Heart right ventricle (tissue), 16 donors: ENCODE results near the gene SELENBP1. TPM values are rescaled to one million over a fixed set of nuclear protein-coding genes. Genes with fewer than 3 reads are reported as not detected.
"Not testable (repeated sequence)": the region's sequence is repeated elsewhere in the genome, so short reads cannot be mapped to it uniquely, and the experiment has no call there.

Experiments used
- ATAC-seq, 8 donors: fragments of 200-7000 bp; cut with Tn5 transposase; one replicate each; pipeline ENCODE4 v1.9.1; 2020; ENCODE audit warnings: mild to moderate bottlenecking in 8 of 8, moderate library complexity in 8 of 8, moderate number of reproducible peaks in 1 of 8
- DNase-seq, 2 donors: peaks; one replicate each; pipeline ENCODE4 v3.0.0-alpha.2; 2020
- H3K27ac ChIP-seq, 10 donors: fragments of 200-600 bp; sonication (generic) in 2 of 10; one replicate each; pipeline versions ENCODE4 v1.5.0 to v1.8.0; 2020 to 2022; ENCODE audit warnings: mild to moderate bottlenecking in 3 of 10
- H3K27me3 ChIP-seq, 7 donors: fragments of 200-600 bp; one replicate each; pipeline ENCODE4 v1.8.0; 2021 to 2022; ENCODE audit warnings: mild to moderate bottlenecking in 2 of 7
- H3K36me3 ChIP-seq, 9 donors: fragments of 200-600 bp; sonication (generic) in 1 of 9; one replicate each; pipeline versions ENCODE4 v1.5.0 to v1.8.0; 2020 to 2022; ENCODE audit warnings: mild to moderate bottlenecking in 2 of 9
- H3K4me1 ChIP-seq, 9 donors: fragments of 200-600 bp; sonication (generic) in 1 of 9; one replicate each; pipeline versions ENCODE4 v1.5.0 to v1.8.0; 2020 to 2022; ENCODE audit warnings: mild to moderate bottlenecking in 4 of 9
- H3K4me3 ChIP-seq, 10 donors: fragments of 200-600 bp; sonication (generic) in 2 of 10; one replicate each; pipeline versions ENCODE4 v1.5.0 to v1.8.0; 2020 to 2022; ENCODE audit warnings: mild to moderate bottlenecking in 7 of 10, moderate library complexity in 2 of 10
- H3K9me3 ChIP-seq, 11 donors: fragments of 200-600 bp in 10 of 11; sonication (generic) in 2 of 11; one replicate each; pipeline versions ENCODE4 v1.5.0 to v1.8.0; 2013 to 2022; ENCODE audit warnings: mild to moderate bottlenecking in 2 of 11, control low read depth in 1 of 11, moderate library complexity in 1 of 11
- WGBS, 2 donors: extraction: QIAGEN DNeasy Blood & Tissue Kit; methylation state at CpG; one replicate each; pipeline ENCODE4 v1.1.7; 2013; ENCODE audit warnings: inconsistent platforms in 1 of 2; 5-methylcytosine and 5-hydroxymethylcytosine counted together
- intact Hi-C, 10 donors: fragments of 100-400 bp; cut with DNase I; formaldehyde crosslinking; loops; one replicate each; pipeline versions ENCODE4 v1.11.1 to v1.14.2; 2022
- polyA plus RNA-seq, 2 donors: library from polyadenylated mRNA; stranded (reverse); fragments of 200-250 nt; gene quantifications; one replicate each; pipeline ENCODE4 v1.2.3, GENCODE V29; 2013
- total RNA-seq, 10 donors: library from RNA; stranded (reverse); fragmentation: NEBNext Ultra II Directional in 3 of 10; extraction: Animal tissue kit (Norgen Biotek cat#: 25700) in 3 of 10; gene quantifications; one replicate each; pipeline versions ENCODE4 v1.2.1 to v1.2.4, GENCODE V29; 2021 to 2023
- TF ChIP-seq, protein P1 (sequence below), 9 donors: fragments of 200-600 bp; sonication (generic) in 2 of 9; IDR thresholded peaks; one replicate each; pipeline versions ENCODE4 v1.5.0 to v1.8.0; 2021 to 2022; ENCODE audit warnings: antibody characterized with exemption in 9 of 9, mild to moderate bottlenecking in 5 of 9, moderate library complexity in 1 of 9
- donor health status: Arrhythmogenic right ventricular cardiomyopathy.
- donor health status: ischemic (EF 13 %, LVEDD 7.1; RV severe dilation, severe dysfunction).
- donor health status: healthy with polysubstance abuse.
- donor health status: DM: no; HTN: yes; CAD: no.
- donor health status: DM: no; HTN: no; CAD: no.
- donor health status: ischemic (EF 25% LVEDD 6.9; RV normal size, moderate dysfunction).
- donor health status: ischemic (EF 25% LVEDD 5.7; RV mildly dilated, moderate dysfunction).
- donor health status: healthy.
- donor health status: DM: yes; HTN: yes; CAD: no.
- donor health status: Ischemic cardiomyopathy.
- donor health status: ischemic (EF 35%, LVEDD 5.7; RV mildly dilated, moderate dysfunction).
- donor health status: nonischemic (EF 11% LVEDD 7.7; RV severe dilation, severe dysfunction).
- donor health status: DM: yes; HTN: yes; CAD: no.
- donor health status: PGD.
- donor health status: ischemic (EF 29% LVEDD 5.4; RV normal size, mild dysfunction).
- donor health status: nonischemic (EF 23%, LVEDD 6.1; RV moderate dilation, normal function).

SELENBP1 gene
- total and polyA plus RNA-seq, 12 donors: 20.7 to 112 (median 56.2) TPM

DNA sequence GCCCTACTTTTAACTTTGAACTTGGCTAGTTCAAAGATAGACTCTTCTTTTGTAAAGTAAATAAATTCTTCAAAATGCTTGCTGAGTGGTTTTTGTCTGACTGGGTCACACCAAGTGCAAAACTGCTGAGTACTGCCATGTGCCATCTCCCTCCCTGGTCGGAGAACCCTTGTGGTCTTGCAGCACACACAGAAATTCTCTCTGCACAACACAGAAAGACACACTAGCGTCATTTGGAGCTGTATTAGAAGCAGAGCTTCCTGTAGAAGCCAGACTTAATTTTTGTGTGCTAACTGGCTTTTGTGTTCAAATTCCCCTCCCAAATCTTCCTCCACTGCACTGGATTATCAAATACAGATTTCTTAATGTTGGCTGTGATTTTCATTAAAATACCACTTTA, 29.4 kb upstream of the SELENBP1 start:
- no peaks in the 10 kb centered on the region for H3K9me3 ChIP-seq
- no peak for DNase-seq
- TF ChIP-seq, protein P1, sequence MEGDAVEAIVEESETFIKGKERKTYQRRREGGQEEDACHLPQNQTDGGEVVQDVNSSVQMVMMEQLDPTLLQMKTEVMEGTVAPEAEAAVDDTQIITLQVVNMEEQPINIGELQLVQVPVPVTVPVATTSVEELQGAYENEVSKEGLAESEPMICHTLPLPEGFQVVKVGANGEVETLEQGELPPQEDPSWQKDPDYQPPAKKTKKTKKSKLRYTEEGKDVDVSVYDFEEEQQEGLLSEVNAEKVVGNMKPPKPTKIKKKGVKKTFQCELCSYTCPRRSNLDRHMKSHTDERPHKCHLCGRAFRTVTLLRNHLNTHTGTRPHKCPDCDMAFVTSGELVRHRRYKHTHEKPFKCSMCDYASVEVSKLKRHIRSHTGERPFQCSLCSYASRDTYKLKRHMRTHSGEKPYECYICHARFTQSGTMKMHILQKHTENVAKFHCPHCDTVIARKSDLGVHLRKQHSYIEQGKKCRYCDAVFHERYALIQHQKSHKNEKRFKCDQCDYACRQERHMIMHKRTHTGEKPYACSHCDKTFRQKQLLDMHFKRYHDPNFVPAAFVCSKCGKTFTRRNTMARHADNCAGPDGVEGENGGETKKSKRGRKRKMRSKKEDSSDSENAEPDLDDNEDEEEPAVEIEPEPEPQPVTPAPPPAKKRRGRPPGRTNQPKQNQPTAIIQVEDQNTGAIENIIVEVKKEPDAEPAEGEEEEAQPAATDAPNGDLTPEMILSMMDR (IDR thresholded peaks at IDR 0.05): no peak
- no peak overlapping the region for H3K4me3 ChIP-seq
- intact Hi-C loops: loop anchor here in 2 of 10 donors (5.0 to 10.0 kb wide), 2 partner anchors 100 to 207 kb away; partner anchors contain the start of genes PIP5K1A (in 1 of the 2) and VPS72 (in 1 of the 2)
- no peak overlapping the region for H3K27ac ChIP-seq
- no peaks in the 10 kb centered on the region for H3K27me3 ChIP-seq
- H3K36me3 ChIP-seq: peaks cover 0 to 66% (median 56%) of the 10 kb centered on the region in 9 donors
- WGBS, 2 donors: 77 to 85% methylated on average over 2 of the region's 2 CpGs
- ATAC-seq: no peak
- H3K4me1 ChIP-seq: peaks cover 7 to 25% (median 15%) of the 10 kb centered on the region in 9 donors

DNA sequence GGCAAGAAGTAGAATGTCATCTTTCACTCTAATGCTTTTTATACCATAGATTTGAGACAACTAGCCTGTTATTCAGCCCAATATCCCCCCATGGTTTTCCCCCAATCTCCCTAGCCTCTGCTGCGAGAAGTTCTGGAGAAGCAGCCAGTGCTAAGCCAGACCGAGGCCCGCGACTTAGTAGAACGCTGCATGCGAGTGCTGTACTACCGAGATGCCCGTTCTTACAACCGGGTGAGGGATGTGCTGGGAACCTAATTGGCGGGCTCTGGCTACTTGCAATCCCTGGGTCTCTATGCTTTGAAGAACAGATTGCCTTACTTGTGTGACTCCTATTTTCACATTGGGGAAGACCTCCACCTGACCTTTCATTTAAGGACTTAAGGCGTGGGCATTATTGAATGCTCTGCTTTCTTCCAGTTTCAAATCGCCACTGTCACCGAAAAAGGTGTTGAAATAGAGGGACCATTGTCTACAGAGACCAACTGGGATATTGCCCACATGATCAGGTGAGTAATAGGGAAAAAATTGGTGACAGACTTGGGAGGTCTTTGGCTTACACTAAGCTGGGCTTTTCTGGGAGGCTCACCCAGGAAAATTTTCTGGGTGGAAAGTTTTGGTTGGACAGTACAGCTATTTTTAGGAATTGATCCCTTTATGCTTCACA, 28.8 kb upstream of the SELENBP1 start:
- DNase-seq (no peak), ATAC-seq (no peak)
- no peak overlapping the region for H3K27ac ChIP-seq
- 92 to 93% methylated on average over 13 of the region's 13 CpGs for WGBS, 2 donors
- H3K4me1 ChIP-seq: peaks cover 7 to 25% (median 15%) of the 10 kb centered on the region in 9 donors
- intact Hi-C loops: loop anchor here in 2 of 10 donors (5.0 to 10.0 kb wide), 2 partner anchors 99 to 206 kb away; partner anchors contain the start of genes PIP5K1A (in 1 of the 2) and VPS72 (in 1 of the 2)
- no peaks in the 10 kb centered on the region for H3K9me3 ChIP-seq
- H3K4me3 ChIP-seq: peak overlapping the region in 5 of 10 donors; percentile 72 to 99 (median 91)
- TF ChIP-seq, protein P1 (IDR thresholded peaks at IDR 0.05): no peak
- no peaks in the 10 kb centered on the region for H3K27me3 ChIP-seq
- peaks cover 0 to 60% (median 50%) of the 10 kb centered on the region in 9 donors for H3K36me3 ChIP-seq

DNA sequence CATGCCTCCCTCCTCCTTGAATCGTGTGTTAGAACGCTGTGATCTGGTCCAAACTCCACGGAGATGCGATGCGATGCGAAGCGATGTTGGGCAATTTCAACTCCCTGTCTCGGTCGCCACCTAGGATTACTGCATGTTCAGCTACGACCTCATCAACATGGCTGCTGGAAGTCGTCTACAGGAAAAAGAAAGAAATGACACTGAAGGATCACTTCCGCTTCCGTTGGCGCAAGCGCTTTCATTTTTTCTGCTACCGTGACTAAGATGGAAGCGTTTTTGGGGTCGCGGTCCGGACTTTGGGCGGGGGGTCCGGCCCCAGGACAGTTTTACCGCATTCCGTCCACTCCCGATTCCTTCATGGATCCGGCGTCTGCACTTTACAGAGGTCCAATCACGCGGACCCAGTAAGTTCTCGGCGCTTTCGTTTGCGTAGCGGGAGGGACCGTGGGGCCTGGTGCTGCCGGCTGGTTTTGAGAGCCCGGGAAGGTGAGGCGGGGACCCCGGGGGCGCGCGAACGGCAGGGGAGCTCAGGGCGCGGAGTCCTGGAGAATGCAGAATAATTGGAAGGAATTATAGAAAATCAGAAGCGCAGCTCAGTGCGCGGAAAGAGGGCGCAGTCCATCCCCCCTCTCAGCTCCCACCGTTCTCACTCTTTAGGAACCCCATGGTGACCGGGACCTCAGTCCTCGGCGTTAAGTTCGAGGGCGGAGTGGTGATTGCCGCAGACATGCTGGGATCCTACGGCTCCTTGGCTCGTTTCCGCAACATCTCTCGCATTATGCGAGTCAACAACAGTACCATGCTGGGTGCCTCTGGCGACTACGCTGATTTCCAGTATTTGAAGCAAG, 27.0 kb upstream of the SELENBP1 start, which contains the start of gene PSMB4:
Gene PSMB4, plus strand, starts transcription at position 250 of the 848 bp plus-strand sequence. Its CDS starts 15 bp downstream, at position 265.
- H3K4me3 ChIP-seq: peak within 1 kb of the TSS; percentile 72 to 99 (median 86)
- H3K27me3 ChIP-seq: no peaks in the 10 kb centered on the region
- intact Hi-C loops: loop anchor here (1.0 to 10.0 kb wide), 11 partner anchors 37 to 205 kb away; partner anchors contain the start of genes RFX5 (in 4 of the 10), PIP5K1A (in 1 of the 10), VPS72 (in 1 of the 10) and ZNF687 (in 1 of the 10)
- peaks cover 0 to 3% (median 0%) of the 10 kb centered on the region in 11 donors for H3K9me3 ChIP-seq
- ATAC-seq: peak; percentile 89 to 97 (median 96)
- peaks cover 0 to 43% (median 34%) of the 10 kb centered on the region in 9 donors for H3K36me3 ChIP-seq
- peak; percentile 64 to 93 for DNase-seq
- H3K27ac ChIP-seq: peak within 1 kb of the TSS; percentile 73 to 94 (median 91)
- peaks cover 7 to 20% (median 15%) of the 10 kb centered on the region in 9 donors for H3K4me1 ChIP-seq
- TF ChIP-seq, protein P1 (IDR thresholded peaks at IDR 0.05): peak in 6 of 9 donors; percentile 10 to 65 (median 49)
- WGBS, 2 donors: 0% methylated on average over 63 of the region's 63 CpGs

GRCh38 chr1:151396265-151396664, 23.8 kb upstream of the SELENBP1 start:
- H3K36me3 ChIP-seq: peaks cover 0 to 10% (median 9%) of the 10 kb centered on the region in 9 donors
- 77% methylated on average over 5 of the region's 5 CpGs for WGBS, 2 donors
- not testable (repeated sequence) for H3K9me3 ChIP-seq, H3K27me3 ChIP-seq, H3K4me3 ChIP-seq, H3K27ac ChIP-seq, ATAC-seq, DNase-seq
- intact Hi-C loops: loop anchor here in 9 of 10 donors (2.0 to 10.0 kb wide), 9 partner anchors 34 to 114 kb away; partner anchors contain the start of genes RFX5 (in 5 of the 9) and ZNF687 (in 1 of the 9)
- peaks cover 7 to 18% (median 12%) of the 10 kb centered on the region in 9 donors for H3K4me1 ChIP-seq
